ENCODE data around the gene TMEM183A. TPM values are rescaled to one million over a fixed set of nuclear protein-coding genes. Genes with fewer than 3 reads are reported as not detected.

The TMEM183A gene
- total RNA-seq, 1 experiment from 2014 or later, result 104 TPM

- CTCF ChIA-PET, result interaction anchor here (0.6 to 22.5 kb wide), 10 partner anchors 10 to 384 kb away, joined by 3 to 250 read pairs (median 4); no protein-coding TSS in a partner anchor
- Mint-ChIP-seq H3K27me3 (ENCODE audit: insufficient read depth, unreplicated experiment) (peaks cover 21% of the 10 kb centered on the region), H3K4me1 (ENCODE audit: insufficient read depth, unreplicated experiment) (no peaks in the 10 kb centered on the region), H3K4me3 (ENCODE audit: unreplicated experiment) (no peak overlapping the region), H3K36me3 (ENCODE audit: insufficient read depth, unreplicated experiment) (no peaks in the 10 kb centered on the region), H3K27ac (ENCODE audit: low read depth, unreplicated experiment) (no peak overlapping the region), H3K9me3 (ENCODE audit: unreplicated experiment) (no peaks in the 10 kb centered on the region)
- POLR2A ChIA-PET, result interaction anchor here (0.6 to 0.7 kb wide), 2 partner anchors 21 to 122 kb away, joined by 3 read pairs; no protein-coding TSS in a partner anchor
- TF ChIP-seq CTCF (IDR thresholded peaks at IDR 0.05; ENCODE audit: unreplicated experiment), result no peak
- BruUV-seq (replicated peaks), result no TSS peak
- DNase-seq (ENCODE audit: unreplicated experiment), result no peak
- intact Hi-C loops (cut with micrococcal nuclease), result loop anchor here (1.0 kb wide), 1 partner anchor 17 kb away; no protein-coding TSS in a partner anchor
These were observed 48.8 kb downstream of the TMEM183A start for GRCh38 chr1:203056012-203056411.

- H3K27me3 Mint-ChIP-seq (ENCODE audit: insufficient read depth, unreplicated experiment), result peaks cover 21% of the 10 kb centered on the region
- TF ChIP-seq CTCF (IDR thresholded peaks at IDR 0.05; ENCODE audit: unreplicated experiment), result peak; percentile 12
- intact Hi-C loops (cut with micrococcal nuclease), result loop anchor here (1.0 kb wide), 1 partner anchor 17 kb away; no protein-coding TSS in a partner anchor
- no peaks in the 10 kb centered on the region for H3K9me3 Mint-ChIP-seq (ENCODE audit: unreplicated experiment)
- H3K4me3 Mint-ChIP-seq (ENCODE audit: unreplicated experiment), result no peak overlapping the region
- H3K36me3 Mint-ChIP-seq (ENCODE audit: insufficient read depth, unreplicated experiment), result no peaks in the 10 kb centered on the region
- no peaks in the 10 kb centered on the region for H3K4me1 Mint-ChIP-seq (ENCODE audit: insufficient read depth, unreplicated experiment)
- DNase-seq (ENCODE audit: unreplicated experiment), result peak; percentile 34
- no peak overlapping the region for H3K27ac Mint-ChIP-seq (ENCODE audit: low read depth, unreplicated experiment)
- POLR2A ChIA-PET, result no interaction called here
- BruUV-seq (replicated peaks), result no TSS peak
- CTCF ChIA-PET, result interaction anchor here (0.6 to 22.5 kb wide), 8 partner anchors 10 to 213 kb away, joined by 3 to 250 read pairs (median 6); no protein-coding TSS in a partner anchor
These were observed 49.3 kb downstream of the TMEM183A start for GRCh38 chr1:203056516-203056915.

- intact Hi-C loops (cut with micrococcal nuclease), result no loop called here
- Mint-ChIP-seq H3K27ac (ENCODE audit: low read depth, unreplicated experiment) (no peak overlapping the region), H3K27me3 (ENCODE audit: insufficient read depth, unreplicated experiment) (peaks cover 21% of the 10 kb centered on the region), H3K4me1 (ENCODE audit: insufficient read depth, unreplicated experiment) (no peaks in the 10 kb centered on the region), H3K9me3 (ENCODE audit: unreplicated experiment) (no peaks in the 10 kb centered on the region), H3K36me3 (ENCODE audit: insufficient read depth, unreplicated experiment) (no peaks in the 10 kb centered on the region), H3K4me3 (ENCODE audit: unreplicated experiment) (no peak overlapping the region)
- POLR2A ChIA-PET, result interaction anchor here (1.0 kb wide), 2 partner anchors 11 to 17 kb away, joined by 3 to 6 read pairs; no protein-coding TSS in a partner anchor
- BruUV-seq (replicated peaks), result no TSS peak
- CTCF ChIA-PET, result interaction anchor here (0.5 to 22.5 kb wide), 10 partner anchors 8 to 1283 kb away, joined by 3 to 250 read pairs (median 6); no protein-coding TSS in a partner anchor
- DNase-seq (ENCODE audit: unreplicated experiment), result no peak
- no peak for TF ChIP-seq CTCF (IDR thresholded peaks at IDR 0.05; ENCODE audit: unreplicated experiment)
These were observed 50.9 kb downstream of the TMEM183A start for GRCh38 chr1:203057911-203058675.

- Mint-ChIP-seq H3K4me3 (ENCODE audit: unreplicated experiment) (no peak overlapping the region), H3K4me1 (ENCODE audit: insufficient read depth, unreplicated experiment) (no peaks in the 10 kb centered on the region), H3K27me3 (ENCODE audit: insufficient read depth, unreplicated experiment) (peaks cover 21% of the 10 kb centered on the region), H3K27ac (ENCODE audit: low read depth, unreplicated experiment) (no peak overlapping the region), H3K9me3 (ENCODE audit: unreplicated experiment) (no peaks in the 10 kb centered on the region), H3K36me3 (ENCODE audit: insufficient read depth, unreplicated experiment) (no peaks in the 10 kb centered on the region)
- BruUV-seq (replicated peaks), result no TSS peak
- TF ChIP-seq CTCF (IDR thresholded peaks at IDR 0.05; ENCODE audit: unreplicated experiment), result no peak
- DNase-seq (ENCODE audit: unreplicated experiment), result no peak
- ChIA-PET CTCF (interaction anchor here (0.6 to 22.5 kb wide), 7 partner anchors 16 to 278 kb away, joined by 3 to 250 read pairs (median 5); no protein-coding TSS in a partner anchor), POLR2A (no interaction called here)
- intact Hi-C loops (cut with micrococcal nuclease), result no loop called here
These were observed 51.4 kb downstream of the TMEM183A start for GRCh38 chr1:203058676-203058935.

Data from MCF 10A (cell line).